Central memory CD4-positive, alpha-beta T cell (primary cell): Measurements from ENCODE around the gene HIVEP3.

Experiments
- DNase-seq: peaks from one replicate; pipeline ENCODE4 v3.0.0; 2022

HIVEP3 gene

GRCh38 chr1:41488040-41488951 lies 430.4 kb downstream of the HIVEP3 start:
- DNase-seq: no peak

GRCh38 chr1:41487126-41488039 lies 431.3 kb downstream of the HIVEP3 start:
- no peak for DNase-seq

GRCh38 chr1:41486371-41487125 lies 432.2 kb downstream of the HIVEP3 start:
- no peak for DNase-seq

- DNase-seq: no peak
Observed at GRCh38 chr1:41486053-41486370, 432.7 kb downstream of the HIVEP3 start.

GRCh38 chr1:41485605-41486004 lies 433.1 kb downstream of the HIVEP3 start:
- DNase-seq: no peak

GRCh38 chr1:41484402-41485241 lies 434.1 kb downstream of the HIVEP3 start, which contains the start of gene EDN2:
EDN2 (minus strand) TSS chr1:41484683; CDS start chr1:41484601, 82 bp downstream.
- no peak for DNase-seq

GRCh38 chr1:41483960-41484401 lies 434.7 kb downstream of the HIVEP3 start:
- no peak for DNase-seq

GRCh38 chr1:41483001-41483850 lies 435.5 kb downstream of the HIVEP3 start:
- no peak for DNase-seq

- no peak for DNase-seq
Observed at GRCh38 chr1:41482001-41482765, 436.5 kb downstream of the HIVEP3 start.

- DNase-seq: no peak
Observed at GRCh38 chr1:41481109-41481775, 437.5 kb downstream of the HIVEP3 start.

GRCh38 chr1:41480204-41481108 lies 438.3 kb downstream of the HIVEP3 start:
- no peak for DNase-seq

- no peak for DNase-seq
Observed at GRCh38 chr1:41479808-41480160, 438.9 kb downstream of the HIVEP3 start.

- no peak for DNase-seq
Observed at GRCh38 chr1:41479000-41479807, 439.5 kb downstream of the HIVEP3 start.

- DNase-seq: no peak
Observed at GRCh38 chr1:41478118-41478748, 440.5 kb downstream of the HIVEP3 start.

GRCh38 chr1:41476807-41477361 lies 441.8 kb downstream of the HIVEP3 start:
- no peak for DNase-seq

- no peak for DNase-seq
Observed at GRCh38 chr1:41475859-41476567, 442.7 kb downstream of the HIVEP3 start.
